ENCODE results near the gene RP2. TPM values are rescaled to one million over a fixed set of nuclear protein-coding genes. Genes with fewer than 3 reads are reported as not detected.

RP2 gene
- total RNA-seq, 2 donors from 2014 or later: 6.0 to 7.6 TPM

- H3K4me3 ChIP-seq: no peak overlapping the region
- H3K36me3 ChIP-seq: no peaks in the 10 kb centered on the region
- intact Hi-C loops (cut with DNase I): no loop called here
- H3K4me1 ChIP-seq (replicated peaks): no peaks in the 10 kb centered on the region
- H3K9me3 ChIP-seq: no peaks in the 10 kb centered on the region
- H3K27ac ChIP-seq: no peak overlapping the region
- WGBS: 63% methylated on average over 2 of the region's 2 CpGs
- DNase-seq (ENCODE audit: low spot score): peak; percentile 22
- no peaks in the 10 kb centered on the region for H3K27me3 ChIP-seq (replicated peaks; ENCODE audit: insufficient read depth)
- TF ChIP-seq POLR2AphosphoS5 (IDR thresholded peaks at IDR 0.05) (peak; percentile 66), POLR2A (IDR thresholded peaks at IDR 0.05) (no peak)
Measured at GRCh38 chrX:46812445-46812844, 24.4 kb upstream of the RP2 start.

DNA sequence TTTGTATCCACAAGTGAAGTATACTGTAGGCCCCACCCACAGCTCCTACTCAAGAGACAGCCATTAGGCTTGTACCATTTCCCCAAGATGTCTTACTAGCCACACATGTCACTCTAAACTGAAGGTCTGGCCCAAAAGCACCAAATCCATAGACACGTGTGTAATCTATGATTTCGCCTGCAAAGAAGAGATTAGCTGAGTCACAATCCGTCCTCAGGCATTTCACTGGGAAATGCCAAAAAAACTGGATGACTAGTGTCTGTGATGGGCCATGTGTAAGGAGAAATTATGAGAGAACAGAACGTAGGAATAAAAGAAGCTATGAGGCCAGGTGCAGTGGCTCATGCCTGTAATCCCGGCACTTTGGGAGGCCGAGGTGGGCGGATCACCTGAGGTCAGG, 21.9 kb upstream of the RP2 start:
- no peak overlapping the region for H3K27ac ChIP-seq
- no peaks in the 10 kb centered on the region for H3K4me1 ChIP-seq (replicated peaks)
- 89% methylated on average over 7 of the region's 7 CpGs for WGBS
- no peaks in the 10 kb centered on the region for H3K9me3 ChIP-seq
- no peak overlapping the region for H3K4me3 ChIP-seq
- DNase-seq (ENCODE audit: low spot score): no peak
- H3K27me3 ChIP-seq (replicated peaks; ENCODE audit: insufficient read depth): no peaks in the 10 kb centered on the region
- H3K36me3 ChIP-seq: no peaks in the 10 kb centered on the region
- TF ChIP-seq POLR2A (IDR thresholded peaks at IDR 0.05) (no peak), POLR2AphosphoS5 (IDR thresholded peaks at IDR 0.05) (no peak)
- TF ChIP-seq, protein P1, sequence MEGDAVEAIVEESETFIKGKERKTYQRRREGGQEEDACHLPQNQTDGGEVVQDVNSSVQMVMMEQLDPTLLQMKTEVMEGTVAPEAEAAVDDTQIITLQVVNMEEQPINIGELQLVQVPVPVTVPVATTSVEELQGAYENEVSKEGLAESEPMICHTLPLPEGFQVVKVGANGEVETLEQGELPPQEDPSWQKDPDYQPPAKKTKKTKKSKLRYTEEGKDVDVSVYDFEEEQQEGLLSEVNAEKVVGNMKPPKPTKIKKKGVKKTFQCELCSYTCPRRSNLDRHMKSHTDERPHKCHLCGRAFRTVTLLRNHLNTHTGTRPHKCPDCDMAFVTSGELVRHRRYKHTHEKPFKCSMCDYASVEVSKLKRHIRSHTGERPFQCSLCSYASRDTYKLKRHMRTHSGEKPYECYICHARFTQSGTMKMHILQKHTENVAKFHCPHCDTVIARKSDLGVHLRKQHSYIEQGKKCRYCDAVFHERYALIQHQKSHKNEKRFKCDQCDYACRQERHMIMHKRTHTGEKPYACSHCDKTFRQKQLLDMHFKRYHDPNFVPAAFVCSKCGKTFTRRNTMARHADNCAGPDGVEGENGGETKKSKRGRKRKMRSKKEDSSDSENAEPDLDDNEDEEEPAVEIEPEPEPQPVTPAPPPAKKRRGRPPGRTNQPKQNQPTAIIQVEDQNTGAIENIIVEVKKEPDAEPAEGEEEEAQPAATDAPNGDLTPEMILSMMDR (IDR thresholded peaks at IDR 0.05): no peak
- intact Hi-C loops (cut with DNase I): no loop called here

DNA sequence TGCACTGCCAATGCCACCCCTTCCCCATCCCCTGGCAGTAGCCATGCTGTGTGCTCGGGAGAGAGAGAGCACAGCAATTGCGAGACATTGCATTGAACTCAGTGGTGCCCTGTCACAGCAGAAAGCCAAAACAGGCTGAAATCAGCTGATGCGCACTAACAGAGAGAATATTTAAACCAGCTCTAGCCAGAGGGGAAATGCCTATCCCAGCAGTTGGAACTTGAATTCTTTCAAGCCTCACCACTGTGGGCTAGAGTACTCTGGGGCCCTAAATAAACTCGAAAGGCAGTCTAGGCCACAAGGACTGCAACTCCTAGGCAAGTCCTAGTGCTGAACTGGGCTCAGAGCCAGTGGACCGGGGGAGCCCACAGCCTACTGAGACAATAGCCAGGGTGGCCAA, 17.7 kb upstream of the RP2 start:
- Histone ChIP-seq H3K27me3 (replicated peaks; ENCODE audit: insufficient read depth) (no peaks in the 10 kb centered on the region), H3K9me3 (no peaks in the 10 kb centered on the region), H3K4me3 (no peak overlapping the region), H3K27ac (no peak overlapping the region), H3K4me1 (replicated peaks) (no peaks in the 10 kb centered on the region), H3K36me3 (no peaks in the 10 kb centered on the region)
- WGBS: 78% methylated on average over 5 of the region's 5 CpGs
- intact Hi-C loops (cut with DNase I): no loop called here
- TF ChIP-seq, protein P1 (IDR thresholded peaks at IDR 0.05): no peak
- TF ChIP-seq POLR2AphosphoS5 (IDR thresholded peaks at IDR 0.05): no peak
- no peak for TF ChIP-seq POLR2A (IDR thresholded peaks at IDR 0.05)
- DNase-seq (ENCODE audit: low spot score): no peak

DNA sequence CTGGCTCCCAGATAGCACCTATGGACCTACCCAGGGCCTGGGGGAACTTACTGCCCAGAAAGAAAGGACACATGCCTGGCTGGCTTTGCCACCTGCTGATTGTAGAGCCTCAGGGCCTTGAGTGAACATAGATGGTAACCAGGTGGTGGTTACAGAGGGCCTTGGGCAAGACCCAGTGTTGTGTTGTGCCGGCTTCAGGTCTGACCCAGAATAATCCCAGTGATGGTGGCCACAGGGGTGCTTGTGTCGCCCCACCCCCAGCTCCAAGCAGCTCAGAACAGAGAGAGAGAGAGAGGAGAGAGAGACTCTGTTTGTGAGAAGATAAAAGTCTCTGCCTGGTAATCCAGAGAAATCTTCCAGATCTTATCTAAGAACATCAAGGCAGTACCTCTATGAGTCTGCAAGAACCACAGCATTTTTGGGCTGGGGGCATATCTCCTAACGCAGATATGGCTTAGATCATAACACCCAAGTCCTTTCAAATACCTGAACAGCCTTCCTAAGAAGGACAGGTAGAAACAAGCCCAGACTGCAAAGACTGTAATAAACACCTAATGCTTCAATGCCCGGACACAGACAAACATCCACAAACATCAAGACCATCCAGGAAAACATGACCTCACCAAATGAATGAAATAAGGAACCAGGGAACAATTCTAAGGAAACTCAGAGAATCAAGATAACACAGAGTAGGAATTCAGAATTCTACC, 16.3 kb upstream of the RP2 start:
- no peaks in the 10 kb centered on the region for H3K9me3 ChIP-seq
- H3K36me3 ChIP-seq: no peaks in the 10 kb centered on the region
- intact Hi-C loops (cut with DNase I): no loop called here
- 73% methylated on average over 4 of the region's 4 CpGs for WGBS
- H3K27ac ChIP-seq: no peak overlapping the region
- H3K4me3 ChIP-seq: no peak overlapping the region
- TF ChIP-seq, protein P1 (IDR thresholded peaks at IDR 0.05): no peak
- no peak for TF ChIP-seq POLR2A (IDR thresholded peaks at IDR 0.05)
- TF ChIP-seq POLR2AphosphoS5 (IDR thresholded peaks at IDR 0.05): no peak
- H3K27me3 ChIP-seq (replicated peaks; ENCODE audit: insufficient read depth): no peaks in the 10 kb centered on the region
- no peaks in the 10 kb centered on the region for H3K4me1 ChIP-seq (replicated peaks)
- no peak for DNase-seq (ENCODE audit: low spot score)

DNA sequence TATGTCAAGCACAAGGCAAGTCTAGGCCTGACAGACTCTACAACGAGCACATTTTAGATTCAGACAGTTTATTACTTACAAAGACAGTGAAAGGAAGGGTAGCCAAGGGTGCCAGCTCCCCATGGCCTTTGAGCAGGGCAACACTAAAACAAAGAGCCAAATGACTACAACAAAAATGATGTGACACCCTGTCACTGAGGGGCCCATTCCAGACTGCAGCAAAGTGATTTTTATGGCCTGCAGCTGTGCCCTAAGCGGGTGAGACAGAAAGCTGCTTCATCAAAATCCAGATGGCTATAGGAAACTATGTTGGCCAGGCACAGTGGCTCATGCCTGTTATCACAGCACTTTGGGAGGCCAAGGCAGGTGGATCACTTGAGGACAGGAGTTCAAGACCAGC, 13.4 kb upstream of the RP2 start:
- intact Hi-C loops (cut with DNase I): no loop called here
- H3K27ac ChIP-seq: no peak overlapping the region
- H3K9me3 ChIP-seq: no peaks in the 10 kb centered on the region
- TF ChIP-seq POLR2AphosphoS5 (IDR thresholded peaks at IDR 0.05) (no peak), POLR2A (IDR thresholded peaks at IDR 0.05) (no peak)
- TF ChIP-seq, protein P1 (IDR thresholded peaks at IDR 0.05): no peak
- H3K36me3 ChIP-seq: no peaks in the 10 kb centered on the region
- peak; percentile 11 for DNase-seq (ENCODE audit: low spot score)
- no peak overlapping the region for H3K4me3 ChIP-seq
- H3K4me1 ChIP-seq (replicated peaks): no peaks in the 10 kb centered on the region
- 25% methylated on average over 2 of the region's 2 CpGs for WGBS
- H3K27me3 ChIP-seq (replicated peaks; ENCODE audit: insufficient read depth): no peaks in the 10 kb centered on the region
